Epithelial cell of proximal tubule (primary cell): Measurements from ENCODE around the gene POFUT2. TPM values are rescaled to one million over a fixed set of nuclear protein-coding genes. Genes with fewer than 3 reads are reported as not detected.

Source experiments
- DNase-seq: peaks from one replicate; pipeline ENCODE4 v3.0.0-alpha.2; 2011; ENCODE audit warnings: low read depth
- H3K4me3 ChIP-seq: 2 replicates; pipeline ENCODE4 v1.5.1; 2011; ENCODE audit warnings: low read depth, mild to moderate bottlenecking, low read length
- total RNA-seq: library from RNA; depleted of rRNA; stranded (reverse); fragments of >200 nt; gene quantifications from 2 replicates; pipeline ENCODE4 v1.2.3, GENCODE V29; 2015
- TF ChIP-seq, protein P1 (sequence below): conservative IDR thresholded peaks from 2 replicates; pipeline ENCODE4 v1.5.1; 2012; ENCODE audit warnings: low read depth, mild to moderate bottlenecking, low read length

The POFUT2 gene
- total RNA-seq, 1 donor from 2014 or later: 10.4 TPM

- TF ChIP-seq, protein P1, sequence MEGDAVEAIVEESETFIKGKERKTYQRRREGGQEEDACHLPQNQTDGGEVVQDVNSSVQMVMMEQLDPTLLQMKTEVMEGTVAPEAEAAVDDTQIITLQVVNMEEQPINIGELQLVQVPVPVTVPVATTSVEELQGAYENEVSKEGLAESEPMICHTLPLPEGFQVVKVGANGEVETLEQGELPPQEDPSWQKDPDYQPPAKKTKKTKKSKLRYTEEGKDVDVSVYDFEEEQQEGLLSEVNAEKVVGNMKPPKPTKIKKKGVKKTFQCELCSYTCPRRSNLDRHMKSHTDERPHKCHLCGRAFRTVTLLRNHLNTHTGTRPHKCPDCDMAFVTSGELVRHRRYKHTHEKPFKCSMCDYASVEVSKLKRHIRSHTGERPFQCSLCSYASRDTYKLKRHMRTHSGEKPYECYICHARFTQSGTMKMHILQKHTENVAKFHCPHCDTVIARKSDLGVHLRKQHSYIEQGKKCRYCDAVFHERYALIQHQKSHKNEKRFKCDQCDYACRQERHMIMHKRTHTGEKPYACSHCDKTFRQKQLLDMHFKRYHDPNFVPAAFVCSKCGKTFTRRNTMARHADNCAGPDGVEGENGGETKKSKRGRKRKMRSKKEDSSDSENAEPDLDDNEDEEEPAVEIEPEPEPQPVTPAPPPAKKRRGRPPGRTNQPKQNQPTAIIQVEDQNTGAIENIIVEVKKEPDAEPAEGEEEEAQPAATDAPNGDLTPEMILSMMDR: no peak
- no peak overlapping the region for H3K4me3 ChIP-seq
- no peak for DNase-seq
Observed at GRCh38 chr21:45253633-45254459, 33.8 kb downstream of the POFUT2 start.

GRCh38 chr21:45253180-45253579, 34.5 kb downstream of the POFUT2 start:
- no peak overlapping the region for H3K4me3 ChIP-seq
- no peak for DNase-seq
- TF ChIP-seq, protein P1: no peak

GRCh38 chr21:45252448-45252925, 35.2 kb downstream of the POFUT2 start:
- DNase-seq: no peak
- TF ChIP-seq, protein P1: no peak
- H3K4me3 ChIP-seq: no peak overlapping the region

GRCh38 chr21:45251635-45252447, 35.9 kb downstream of the POFUT2 start:
- DNase-seq: no peak
- TF ChIP-seq, protein P1: no peak
- H3K4me3 ChIP-seq: no peak overlapping the region

DNA sequence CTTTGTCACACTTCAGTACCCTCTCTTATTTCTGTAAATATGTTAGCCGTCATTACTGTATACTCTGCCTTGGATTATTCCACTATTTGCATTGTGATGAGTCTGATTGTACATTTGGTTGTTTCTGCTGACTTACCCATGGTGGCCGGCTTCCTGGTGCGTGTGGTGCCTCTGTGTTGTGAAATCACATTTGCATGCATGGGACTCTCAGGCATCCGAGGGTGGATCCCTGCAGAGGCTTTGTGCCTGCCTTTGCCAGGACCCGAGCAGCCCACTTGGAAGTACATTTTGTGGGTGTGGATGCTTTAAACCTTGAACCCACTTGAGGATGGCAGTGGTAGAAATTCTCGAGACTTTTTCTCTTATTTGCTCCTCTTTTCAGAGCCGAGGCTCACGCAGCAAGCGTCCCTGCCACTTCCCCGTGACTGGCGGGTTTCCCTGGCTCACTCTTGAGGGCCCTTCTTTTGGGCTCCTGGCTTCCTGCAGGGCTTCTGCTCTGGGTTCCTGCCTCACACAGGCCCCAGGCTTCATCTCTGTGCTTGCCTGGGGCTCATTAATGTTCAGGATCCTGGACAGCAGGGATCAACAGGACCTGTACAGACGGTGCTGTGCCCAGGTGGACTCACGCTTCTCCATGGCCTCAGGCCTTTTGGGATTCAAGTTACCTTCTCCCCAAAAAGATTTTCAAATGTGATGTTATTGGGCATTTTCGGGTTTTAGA, 36.6 kb downstream of the POFUT2 start:
- TF ChIP-seq, protein P1: no peak

DNA sequence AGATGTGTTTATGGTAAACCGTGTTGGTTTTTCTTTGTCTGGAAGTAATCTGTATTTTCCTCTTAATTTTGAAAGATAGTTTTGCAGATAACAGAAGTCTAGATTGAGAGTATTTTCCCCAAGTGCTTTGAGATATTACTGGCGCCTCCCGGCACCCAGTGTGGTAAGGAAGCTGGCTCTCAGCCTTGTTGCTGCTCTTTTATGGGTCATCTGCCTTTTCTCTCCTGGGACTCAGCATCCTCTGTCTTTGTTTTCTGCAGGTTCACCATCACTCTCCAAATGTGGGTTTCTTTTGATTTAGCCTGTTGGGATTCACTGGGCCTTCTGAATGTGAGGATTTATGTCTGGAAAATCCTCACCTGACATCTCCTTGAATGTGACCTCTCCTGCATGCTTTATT, 37.4 kb downstream of the POFUT2 start:
- TF ChIP-seq, protein P1: no peak
- no peak for DNase-seq
- no peak overlapping the region for H3K4me3 ChIP-seq

More for the DNA sequence above, 36.6 kb downstream of the POFUT2 start:
- DNase-seq: no peak
- H3K4me3 ChIP-seq: no peak overlapping the region
